HepG2 (cell line): ENCODE measurements around the gene SLC4A9. TPM values are rescaled to one million over a fixed set of nuclear protein-coding genes. Genes with fewer than 3 reads are reported as not detected.

Source experiments
- EHMT2 ChIP-seq: fragments of 200-600 bp; sonication (generic); IDR thresholded peaks from 2 replicates; pipeline ENCODE4 v1.7.0; 2017; ENCODE audit warnings: antibody characterized with exemption, low read depth, low read length, borderline replicate concordance
- ESRRA ChIP-seq: sonication (generic); formaldehyde crosslinking; IDR thresholded peaks from 2 replicates; pipeline ENCODE4 v1.5.1; 2020; ENCODE audit warnings: mild to moderate bottlenecking, low read depth, missing genetic modification reagents
- GABPB1 ChIP-seq: IDR thresholded peaks from 2 replicates; pipeline ENCODE4 v1.6.1; 2016; ENCODE audit warnings: mild to moderate bottlenecking, missing genetic modification reagents, moderate library complexity, missing compliant biosample characterization
- GFI1 ChIP-seq: sonication (generic); formaldehyde crosslinking; IDR thresholded peaks from 2 replicates; pipeline ENCODE4 v1.5.0; 2020; ENCODE audit warnings: missing genetic modification reagents, mild to moderate bottlenecking, borderline replicate concordance
- MIXL1 ChIP-seq: IDR thresholded peaks from 2 replicates; pipeline ENCODE4 v1.6.1; 2016
- RBFOX2 ChIP-seq: fragments of 200-400 bp; formaldehyde crosslinking; IDR thresholded peaks from 2 replicates; pipeline ENCODE4 v1.6.1; 2017; ENCODE audit warnings: low read depth, mild to moderate bottlenecking, low read length
- REXO4 ChIP-seq: sonication (generic); formaldehyde crosslinking; IDR thresholded peaks from 2 replicates; pipeline ENCODE4 v1.8.0; 2022; ENCODE audit warnings: missing genetic modification reagents, mild to moderate bottlenecking, borderline replicate concordance
- SIX4 ChIP-seq: sonication (generic); formaldehyde crosslinking; IDR thresholded peaks from 2 replicates; pipeline ENCODE4 v1.4.0; 2020; ENCODE audit warnings: missing genetic modification reagents
- SP4 ChIP-seq: sonication (generic); formaldehyde crosslinking; IDR thresholded peaks from 2 replicates; pipeline ENCODE4 v1.8.1; 2023; ENCODE audit warnings: mild to moderate bottlenecking, missing genetic modification reagents
- ZFP37 ChIP-seq: sonication (generic); formaldehyde crosslinking; IDR thresholded peaks from 2 replicates; pipeline ENCODE4 v1.4.0; 2020; ENCODE audit warnings: missing genetic modification reagents, borderline replicate concordance
- ZKSCAN5 ChIP-seq: sonication (generic); formaldehyde crosslinking; IDR thresholded peaks from 2 replicates; pipeline ENCODE4 v1.5.1; 2020; ENCODE audit warnings: mild to moderate bottlenecking, missing genetic modification reagents
- ZNF230 ChIP-seq: sonication (generic); formaldehyde crosslinking; IDR thresholded peaks from 2 replicates; pipeline ENCODE4 v1.4.0; 2020; ENCODE audit warnings: mild to moderate bottlenecking, missing genetic modification reagents
- ZNF792 ChIP-seq: IDR thresholded peaks from 2 replicates; pipeline ENCODE4 v1.6.1; 2016
- polyA plus RNA-seq, 8 experiments: library from polyadenylated mRNA; depleted of rRNA in 3 of 8; stranded (reverse) in 7 of 8; unstranded in 1 of 8; fragments of >200 nt; fragmentation: Illumina TruSeq in 4 of 8; extraction: Trizol in 4 of 8; gene quantifications; 2 replicates each; pipeline versions ENCODE4 v1.2.1 to v1.2.3, GENCODE V29; 2011 to 2016; ENCODE audit warnings: low read depth in 4 of 8, missing spikeins in 1 of 8, mixed read lengths in 1 of 8; ENCODE audit not compliant: insufficient read depth in 1 of 8
- total RNA-seq, 5 experiments: library from RNA; depleted of rRNA; stranded (reverse); fragments of >200 nt; fragmentation: Illumina TruSeq; extraction: Trizol; gene quantifications; 2 replicates each; pipeline ENCODE4 v1.2.3, GENCODE V29; 2016; ENCODE audit warnings: low read depth in 1 of 5
- TF ChIP-seq, protein P1 (sequence below): sonication (generic); formaldehyde crosslinking; IDR thresholded peaks from 2 replicates; pipeline ENCODE4 v1.4.0; 2020; ENCODE audit warnings: missing genetic modification reagents, borderline replicate concordance
- TF ChIP-seq, protein P2 (sequence below): sonication (generic); formaldehyde crosslinking; IDR thresholded peaks from 2 replicates; pipeline ENCODE4 v1.4.0; 2020; ENCODE audit warnings: mild to moderate bottlenecking, low read depth, missing genetic modification reagents
- TF ChIP-seq, protein P3 (sequence below): sonication (generic); formaldehyde crosslinking; IDR thresholded peaks from 2 replicates; pipeline ENCODE4 v1.4.0; 2020; ENCODE audit warnings: missing genetic modification reagents, mild to moderate bottlenecking, borderline replicate concordance
- TF ChIP-seq, protein P4 (sequence below): sonication (generic); formaldehyde crosslinking; IDR thresholded peaks from 2 replicates; pipeline ENCODE4 v1.4.0; 2020; ENCODE audit warnings: missing genetic modification reagents

The SLC4A9 gene
- total and polyA plus RNA-seq, 2 of the 13 experiments (the other 11 are each of a cell fraction or from before 2014, with no cell fraction given) = not detected

DNA sequence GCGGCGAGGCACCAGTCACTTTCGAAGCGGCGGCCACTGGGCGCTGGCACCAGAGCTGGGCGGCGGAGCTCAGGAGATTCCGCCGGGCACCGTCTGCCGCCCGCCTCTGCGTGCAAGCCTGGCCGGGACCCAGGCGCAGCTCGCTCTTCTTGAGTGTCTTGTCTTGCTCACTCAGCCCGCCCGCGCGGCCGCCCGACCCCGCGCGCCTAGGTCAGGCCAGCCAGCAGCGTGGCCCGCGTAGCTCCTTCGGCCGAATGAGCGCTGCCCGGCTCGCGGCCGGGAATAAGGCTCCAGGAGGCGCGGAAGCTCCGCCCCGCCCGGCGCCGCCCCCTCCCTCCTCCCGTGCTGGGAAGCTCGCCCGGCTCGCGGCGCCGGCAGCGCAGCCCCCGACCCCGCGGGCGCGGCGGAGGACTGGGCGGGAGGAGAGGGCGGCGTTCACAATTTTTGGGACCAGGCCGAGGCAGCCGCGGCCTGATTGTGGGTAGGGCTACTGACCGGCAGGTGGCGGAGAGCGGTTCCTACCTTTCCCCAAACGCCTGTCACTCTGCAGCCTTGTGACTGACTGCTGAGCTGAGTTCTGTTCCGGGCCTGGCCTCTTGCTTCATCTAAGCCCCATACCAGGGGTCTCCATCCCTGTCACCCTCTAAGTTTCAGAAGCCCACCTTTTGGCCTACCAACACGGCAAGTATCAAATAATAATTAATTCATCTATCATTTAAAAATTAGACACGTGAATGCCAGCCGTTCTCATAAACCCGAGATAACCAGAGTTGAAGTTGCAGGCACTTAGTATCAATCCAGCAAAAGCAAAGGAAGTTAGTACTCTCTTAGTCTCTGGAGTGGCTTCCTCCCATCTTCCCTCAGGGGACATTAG is 13.4 kb upstream of the SLC4A9 start, which contains the start of gene HBEGF (continued):
- TF ChIP-seq, protein P1, sequence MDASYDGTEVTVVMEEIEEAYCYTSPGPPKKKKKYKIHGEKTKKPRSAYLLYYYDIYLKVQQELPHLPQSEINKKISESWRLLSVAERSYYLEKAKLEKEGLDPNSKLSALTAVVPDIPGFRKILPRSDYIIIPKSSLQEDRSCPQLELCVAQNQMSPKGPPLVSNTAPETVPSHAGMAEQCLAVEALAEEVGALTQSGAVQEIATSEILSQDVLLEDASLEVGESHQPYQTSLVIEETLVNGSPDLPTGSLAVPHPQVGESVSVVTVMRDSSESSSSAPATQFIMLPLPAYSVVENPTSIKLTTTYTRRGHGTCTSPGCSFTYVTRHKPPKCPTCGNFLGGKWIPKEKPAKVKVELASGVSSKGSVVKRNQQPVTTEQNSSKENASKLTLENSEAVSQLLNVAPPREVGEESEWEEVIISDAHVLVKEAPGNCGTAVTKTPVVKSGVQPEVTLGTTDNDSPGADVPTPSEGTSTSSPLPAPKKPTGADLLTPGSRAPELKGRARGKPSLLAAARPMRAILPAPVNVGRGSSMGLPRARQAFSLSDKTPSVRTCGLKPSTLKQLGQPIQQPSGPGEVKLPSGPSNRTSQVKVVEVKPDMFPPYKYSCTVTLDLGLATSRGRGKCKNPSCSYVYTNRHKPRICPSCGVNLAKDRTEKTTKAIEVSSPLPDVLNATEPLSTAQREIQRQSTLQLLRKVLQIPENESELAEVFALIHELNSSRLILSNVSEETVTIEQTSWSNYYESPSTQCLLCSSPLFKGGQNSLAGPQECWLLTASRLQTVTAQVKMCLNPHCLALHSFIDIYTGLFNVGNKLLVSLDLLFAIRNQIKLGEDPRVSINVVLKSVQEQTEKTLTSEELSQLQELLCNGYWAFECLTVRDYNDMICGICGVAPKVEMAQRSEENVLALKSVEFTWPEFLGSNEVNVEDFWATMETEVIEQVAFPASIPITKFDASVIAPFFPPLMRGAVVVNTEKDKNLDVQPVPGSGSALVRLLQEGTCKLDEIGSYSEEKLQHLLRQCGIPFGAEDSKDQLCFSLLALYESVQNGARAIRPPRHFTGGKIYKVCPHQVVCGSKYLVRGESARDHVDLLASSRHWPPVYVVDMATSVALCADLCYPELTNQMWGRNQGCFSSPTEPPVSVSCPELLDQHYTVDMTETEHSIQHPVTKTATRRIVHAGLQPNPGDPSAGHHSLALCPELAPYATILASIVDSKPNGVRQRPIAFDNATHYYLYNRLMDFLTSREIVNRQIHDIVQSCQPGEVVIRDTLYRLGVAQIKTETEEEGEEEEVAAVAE (CRISPR knock-in tag) = no peak
- no peak for TF ChIP-seq MIXL1 (CRISPR knock-in tag)
- TF ChIP-seq, protein P2, sequence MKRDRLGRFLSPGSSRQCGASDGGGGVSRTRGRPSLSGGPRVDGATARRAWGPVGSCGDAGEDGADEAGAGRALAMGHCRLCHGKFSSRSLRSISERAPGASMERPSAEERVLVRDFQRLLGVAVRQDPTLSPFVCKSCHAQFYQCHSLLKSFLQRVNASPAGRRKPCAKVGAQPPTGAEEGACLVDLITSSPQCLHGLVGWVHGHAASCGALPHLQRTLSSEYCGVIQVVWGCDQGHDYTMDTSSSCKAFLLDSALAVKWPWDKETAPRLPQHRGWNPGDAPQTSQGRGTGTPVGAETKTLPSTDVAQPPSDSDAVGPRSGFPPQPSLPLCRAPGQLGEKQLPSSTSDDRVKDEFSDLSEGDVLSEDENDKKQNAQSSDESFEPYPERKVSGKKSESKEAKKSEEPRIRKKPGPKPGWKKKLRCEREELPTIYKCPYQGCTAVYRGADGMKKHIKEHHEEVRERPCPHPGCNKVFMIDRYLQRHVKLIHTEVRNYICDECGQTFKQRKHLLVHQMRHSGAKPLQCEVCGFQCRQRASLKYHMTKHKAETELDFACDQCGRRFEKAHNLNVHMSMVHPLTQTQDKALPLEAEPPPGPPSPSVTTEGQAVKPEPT (CRISPR knock-in tag) = no peak
- peak; percentile 71; the same call in 1 of the 2 replicates for TF ChIP-seq GFI1 (CRISPR knock-in tag)
- no peak for TF ChIP-seq ZNF792 (CRISPR knock-in tag)
- TF ChIP-seq, protein P3, sequence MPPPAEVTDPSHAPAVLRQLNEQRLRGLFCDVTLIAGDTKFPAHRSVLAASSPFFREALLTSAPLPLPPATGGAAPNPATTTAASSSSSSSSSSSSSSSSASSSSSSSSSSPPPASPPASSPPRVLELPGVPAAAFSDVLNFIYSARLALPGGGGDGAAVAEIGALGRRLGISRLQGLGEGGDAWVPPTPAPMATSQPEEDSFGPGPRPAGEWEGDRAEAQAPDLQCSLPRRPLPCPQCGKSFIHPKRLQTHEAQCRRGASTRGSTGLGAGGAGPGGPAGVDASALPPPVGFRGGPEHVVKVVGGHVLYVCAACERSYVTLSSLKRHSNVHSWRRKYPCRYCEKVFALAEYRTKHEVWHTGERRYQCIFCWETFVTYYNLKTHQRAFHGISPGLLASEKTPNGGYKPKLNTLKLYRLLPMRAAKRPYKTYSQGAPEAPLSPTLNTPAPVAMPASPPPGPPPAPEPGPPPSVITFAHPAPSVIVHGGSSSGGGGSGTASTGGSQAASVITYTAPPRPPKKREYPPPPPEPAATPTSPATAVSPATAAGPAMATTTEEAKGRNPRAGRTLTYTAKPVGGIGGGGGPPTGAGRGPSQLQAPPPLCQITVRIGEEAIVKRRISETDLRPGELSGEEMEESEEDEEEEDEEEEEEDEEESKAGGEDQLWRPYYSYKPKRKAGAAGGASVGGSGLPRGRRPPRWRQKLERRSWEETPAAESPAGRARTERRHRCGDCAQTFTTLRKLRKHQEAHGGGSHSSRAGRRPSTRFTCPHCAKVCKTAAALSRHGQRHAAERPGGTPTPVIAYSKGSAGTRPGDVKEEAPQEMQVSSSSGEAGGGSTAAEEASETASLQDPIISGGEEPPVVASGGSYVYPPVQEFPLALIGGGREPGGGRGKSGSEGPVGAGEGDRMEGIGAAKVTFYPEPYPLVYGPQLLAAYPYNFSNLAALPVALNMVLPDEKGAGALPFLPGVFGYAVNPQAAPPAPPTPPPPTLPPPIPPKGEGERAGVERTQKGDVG (CRISPR knock-in tag) = peak; percentile 10; the same call in 1 of the 2 replicates
- no peak for TF ChIP-seq EHMT2
- TF ChIP-seq SIX4 (CRISPR knock-in tag) = no peak
- TF ChIP-seq ESRRA (CRISPR knock-in tag) = 0 out of 2 replicates have a peak, but pooled peaks have one; percentile 29
- no peak for TF ChIP-seq ZKSCAN5 (CRISPR knock-in tag)
- no peak for TF ChIP-seq ZFP37 (CRISPR knock-in tag)
- TF ChIP-seq REXO4 (CRISPR knock-in tag) = no peak
- peak; percentile 58; the same call in 1 of the 2 replicates for TF ChIP-seq GABPB1 (CRISPR knock-in tag)
- no peak for TF ChIP-seq ZNF230 (CRISPR knock-in tag)
- TF ChIP-seq, protein P4, sequence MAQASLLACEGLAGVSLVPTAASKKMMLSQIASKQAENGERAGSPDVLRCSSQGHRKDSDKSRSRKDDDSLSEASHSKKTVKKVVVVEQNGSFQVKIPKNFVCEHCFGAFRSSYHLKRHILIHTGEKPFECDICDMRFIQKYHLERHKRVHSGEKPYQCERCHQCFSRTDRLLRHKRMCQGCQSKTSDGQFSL (CRISPR knock-in tag) = no peak
- TF ChIP-seq SP4 (CRISPR knock-in tag) = no peak
- TF ChIP-seq RBFOX2 = peak; percentile 83
